Measurements from ENCODE around the gene TBC1D9B.

DNA sequence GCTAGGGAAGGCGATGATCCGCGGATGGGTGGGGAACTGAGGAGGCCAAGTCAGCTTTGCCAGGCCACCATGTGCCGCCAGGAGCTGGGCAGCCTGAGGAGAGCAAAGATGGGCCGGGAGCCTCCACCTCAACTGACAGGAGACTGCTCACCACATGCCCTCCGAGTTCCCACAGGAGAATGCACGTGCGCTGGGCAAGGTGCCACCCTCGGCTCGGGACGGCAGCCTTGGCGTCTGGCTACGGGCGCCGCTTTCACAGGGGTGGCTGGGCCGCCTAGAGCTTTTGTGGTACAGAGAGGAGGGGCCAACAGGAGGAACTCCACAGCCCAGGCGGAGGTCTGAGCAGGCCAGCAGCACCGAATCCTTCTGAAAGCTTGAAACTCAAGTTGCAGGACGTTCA is 5.3 kb upstream of the TBC1D9B start:
- TF ChIP-seq, protein P1, sequence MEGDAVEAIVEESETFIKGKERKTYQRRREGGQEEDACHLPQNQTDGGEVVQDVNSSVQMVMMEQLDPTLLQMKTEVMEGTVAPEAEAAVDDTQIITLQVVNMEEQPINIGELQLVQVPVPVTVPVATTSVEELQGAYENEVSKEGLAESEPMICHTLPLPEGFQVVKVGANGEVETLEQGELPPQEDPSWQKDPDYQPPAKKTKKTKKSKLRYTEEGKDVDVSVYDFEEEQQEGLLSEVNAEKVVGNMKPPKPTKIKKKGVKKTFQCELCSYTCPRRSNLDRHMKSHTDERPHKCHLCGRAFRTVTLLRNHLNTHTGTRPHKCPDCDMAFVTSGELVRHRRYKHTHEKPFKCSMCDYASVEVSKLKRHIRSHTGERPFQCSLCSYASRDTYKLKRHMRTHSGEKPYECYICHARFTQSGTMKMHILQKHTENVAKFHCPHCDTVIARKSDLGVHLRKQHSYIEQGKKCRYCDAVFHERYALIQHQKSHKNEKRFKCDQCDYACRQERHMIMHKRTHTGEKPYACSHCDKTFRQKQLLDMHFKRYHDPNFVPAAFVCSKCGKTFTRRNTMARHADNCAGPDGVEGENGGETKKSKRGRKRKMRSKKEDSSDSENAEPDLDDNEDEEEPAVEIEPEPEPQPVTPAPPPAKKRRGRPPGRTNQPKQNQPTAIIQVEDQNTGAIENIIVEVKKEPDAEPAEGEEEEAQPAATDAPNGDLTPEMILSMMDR (IDR thresholded peaks at IDR 0.05): no peak
- TF ChIP-seq EP300 (IDR thresholded peaks at IDR 0.05): no peak
